Measurements from ENCODE around the gene PHF21A. TPM values are rescaled to one million over a fixed set of nuclear protein-coding genes. Genes with fewer than 3 reads are reported as not detected.
"Not testable (repeated sequence)": the region's sequence is repeated elsewhere in the genome, so short reads cannot be mapped to it uniquely, and the experiment has no call there.

The PHF21A gene
- total RNA-seq, 4 donors from 2014 or later, result 12.1 to 83.3 (median 29.3) TPM

DNA sequence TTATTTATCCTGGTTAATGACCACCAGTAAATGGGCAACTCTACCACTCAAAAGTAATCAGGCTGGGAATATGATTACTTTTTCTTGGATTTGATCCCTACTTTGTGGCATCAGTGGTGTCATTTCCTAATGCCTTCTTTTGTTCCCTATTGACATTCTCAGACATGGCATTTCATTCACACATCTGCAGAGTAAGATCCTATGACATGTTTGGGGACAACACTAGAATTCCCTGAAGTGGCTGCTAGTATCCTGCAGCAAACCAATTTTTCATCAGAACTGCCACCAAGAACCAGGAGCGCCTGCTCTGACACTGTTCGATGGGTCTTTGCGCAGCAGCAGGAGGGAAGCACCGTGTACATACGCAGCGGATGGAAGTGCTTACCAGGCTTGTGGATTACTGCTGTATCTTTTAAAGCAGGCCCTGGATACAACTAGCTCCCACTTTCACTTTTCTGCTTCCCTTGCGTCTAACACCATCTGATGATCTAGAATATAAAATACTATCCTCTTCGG lies 101.1 kb downstream of the PHF21A start:
- no peak for TF ChIP-seq CTCF (IDR thresholded peaks at IDR 0.05)
- TF ChIP-seq POLR2A (IDR thresholded peaks at IDR 0.05), result no peak
- H3K36me3 ChIP-seq, result no peaks in the 10 kb centered on the region
- no peaks in the 10 kb centered on the region for H3K9me3 ChIP-seq
- H3K27ac ChIP-seq, result no peak overlapping the region
- no peaks in the 10 kb centered on the region for H3K27me3 ChIP-seq
- intact Hi-C loops (cut with DNase I; ENCODE audit: low total_unique reads), result no loop called here
- no peak for DNase-seq
- no peaks in the 10 kb centered on the region for H3K4me1 ChIP-seq
- no peak overlapping the region for H3K4me3 ChIP-seq

GRCh38 chr11:46018651-46019050 lies 102.6 kb downstream of the PHF21A start:
- Histone ChIP-seq H3K36me3 (no peaks in the 10 kb centered on the region), H3K4me1 (no peaks in the 10 kb centered on the region), H3K9me3 (no peaks in the 10 kb centered on the region), H3K27me3 (no peaks in the 10 kb centered on the region), H3K4me3 (no peak overlapping the region), H3K27ac (no peak overlapping the region)
- DNase-seq, result no peak
- TF ChIP-seq CTCF (IDR thresholded peaks at IDR 0.05) (no peak), POLR2A (IDR thresholded peaks at IDR 0.05) (no peak)
- intact Hi-C loops (cut with DNase I; ENCODE audit: low total_unique reads), result no loop called here

GRCh38 chr11:46017341-46017740 lies 103.9 kb downstream of the PHF21A start:
- Histone ChIP-seq H3K4me3 (no peak overlapping the region), H3K9me3 (no peaks in the 10 kb centered on the region), H3K4me1 (no peaks in the 10 kb centered on the region), H3K27ac (no peak overlapping the region), H3K27me3 (no peaks in the 10 kb centered on the region), H3K36me3 (no peaks in the 10 kb centered on the region)
- TF ChIP-seq POLR2A (IDR thresholded peaks at IDR 0.05) (no peak), CTCF (IDR thresholded peaks at IDR 0.05) (no peak)
- DNase-seq, result no peak
- intact Hi-C loops (cut with DNase I; ENCODE audit: low total_unique reads), result no loop called here

DNA sequence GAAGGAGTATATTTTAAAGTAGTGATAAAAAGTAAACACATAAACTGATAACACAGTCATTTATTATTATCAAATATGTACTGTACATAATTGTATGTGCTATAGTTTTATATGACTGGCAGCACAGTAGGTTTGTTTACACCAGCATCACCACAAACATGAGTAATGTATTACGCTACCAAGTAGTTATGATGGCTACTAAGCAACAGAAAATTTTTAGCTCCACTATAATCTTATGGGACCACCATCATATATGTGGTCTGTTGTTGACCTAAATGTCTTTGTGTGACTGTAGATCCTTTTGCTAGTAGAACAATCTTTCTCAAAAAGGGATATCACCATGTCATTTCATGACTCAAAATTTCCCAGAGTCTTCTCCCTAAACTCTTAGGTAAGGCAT lies 105.3 kb downstream of the PHF21A start:
- Histone ChIP-seq H3K4me1 (no peaks in the 10 kb centered on the region), H3K27me3 (no peaks in the 10 kb centered on the region), H3K4me3 (no peak overlapping the region), H3K9me3 (no peaks in the 10 kb centered on the region), H3K27ac (no peak overlapping the region), H3K36me3 (no peaks in the 10 kb centered on the region)
- intact Hi-C loops (cut with DNase I; ENCODE audit: low total_unique reads), result no loop called here
- TF ChIP-seq POLR2A (IDR thresholded peaks at IDR 0.05) (no peak), CTCF (IDR thresholded peaks at IDR 0.05) (no peak)
- no peak for DNase-seq

- H3K4me3 ChIP-seq; intact Hi-C loops (cut with DNase I; ENCODE audit: low total_unique reads); H3K27ac ChIP-seq; DNase-seq; H3K4me1 ChIP-seq; H3K9me3 ChIP-seq; H3K27me3 ChIP-seq; H3K36me3 ChIP-seq: not testable (repeated sequence)
These were observed 107.1 kb downstream of the PHF21A start for GRCh38 chr11:46014168-46014567.

GRCh38 chr11:46012185-46012584 lies 109.1 kb downstream of the PHF21A start:
- H3K4me3 ChIP-seq, result no peak overlapping the region
- no peak for TF ChIP-seq CTCF (IDR thresholded peaks at IDR 0.05)
- no peak for TF ChIP-seq POLR2A (IDR thresholded peaks at IDR 0.05)
- no peaks in the 10 kb centered on the region for H3K36me3 ChIP-seq
- no peaks in the 10 kb centered on the region for H3K27me3 ChIP-seq
- H3K9me3 ChIP-seq, result no peaks in the 10 kb centered on the region
- peaks cover 0 to 3% of the 10 kb centered on the region in 2 donors for H3K4me1 ChIP-seq
- no peak for DNase-seq
- no peak overlapping the region for H3K27ac ChIP-seq
- intact Hi-C loops (cut with DNase I; ENCODE audit: low total_unique reads), result no loop called here

Measured in uterus (tissue), 4 donors.